Activated CD8-positive, alpha-beta memory T cell treated with anti-CD3 and anti-CD28 coated beads, Interleukin-2, amount 50 U/mL, for 1 hour (primary cell): ENCODE measurements around the gene PRICKLE2.

Experiments used
- DNase-seq: peaks from one replicate; pipeline ENCODE4 v3.0.0-alpha.2; 2020; ENCODE audit errors: extremely low read depth

The PRICKLE2 gene

DNA sequence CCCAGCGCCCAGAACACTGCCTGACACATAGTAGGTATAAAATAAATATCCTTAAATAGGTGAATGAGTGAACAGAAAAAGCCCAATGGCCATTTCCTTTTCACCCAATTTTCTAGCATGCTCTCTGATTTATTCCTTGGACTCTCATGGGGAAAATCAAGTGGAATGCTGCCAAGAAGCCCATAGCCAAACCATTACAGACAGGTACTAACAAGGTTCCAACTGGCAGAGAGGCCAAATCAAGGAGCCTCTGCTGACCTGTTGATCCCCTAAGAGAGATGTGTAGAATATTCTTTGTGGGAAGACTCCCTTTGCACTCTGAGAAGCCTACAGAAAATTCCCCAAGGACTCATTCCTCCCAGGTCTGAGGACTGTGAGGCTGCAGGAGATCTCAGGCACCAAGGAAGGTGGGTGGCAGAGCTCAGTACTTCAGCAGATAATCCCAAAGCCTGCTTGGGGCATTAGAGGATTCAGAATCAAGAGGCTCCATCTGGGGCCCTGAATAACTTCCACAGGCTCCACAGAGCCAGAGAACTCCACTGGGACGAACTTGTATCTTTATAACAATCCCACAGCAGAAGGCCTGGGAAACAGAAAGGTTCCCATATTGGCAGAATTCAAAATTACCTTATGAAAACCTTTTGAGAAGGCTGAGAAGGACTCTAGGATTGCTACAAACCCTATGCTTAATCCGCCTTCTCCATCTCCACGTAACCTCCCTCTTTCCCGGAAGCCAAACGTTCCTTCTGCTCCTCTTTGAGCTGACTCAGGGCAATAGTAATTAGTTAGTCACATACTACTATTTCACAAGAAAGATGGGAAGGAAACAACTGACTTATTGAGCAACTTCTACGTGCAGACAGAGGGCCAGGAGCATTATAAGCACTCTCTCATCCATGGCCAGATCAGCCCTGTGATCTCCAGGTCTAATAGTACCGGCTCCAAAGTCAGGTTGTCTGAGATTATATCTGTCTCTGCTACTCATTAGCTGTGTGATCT lies 34.5 kb downstream of the PRICKLE2 start:
- DNase-seq, result no peak

DNA sequence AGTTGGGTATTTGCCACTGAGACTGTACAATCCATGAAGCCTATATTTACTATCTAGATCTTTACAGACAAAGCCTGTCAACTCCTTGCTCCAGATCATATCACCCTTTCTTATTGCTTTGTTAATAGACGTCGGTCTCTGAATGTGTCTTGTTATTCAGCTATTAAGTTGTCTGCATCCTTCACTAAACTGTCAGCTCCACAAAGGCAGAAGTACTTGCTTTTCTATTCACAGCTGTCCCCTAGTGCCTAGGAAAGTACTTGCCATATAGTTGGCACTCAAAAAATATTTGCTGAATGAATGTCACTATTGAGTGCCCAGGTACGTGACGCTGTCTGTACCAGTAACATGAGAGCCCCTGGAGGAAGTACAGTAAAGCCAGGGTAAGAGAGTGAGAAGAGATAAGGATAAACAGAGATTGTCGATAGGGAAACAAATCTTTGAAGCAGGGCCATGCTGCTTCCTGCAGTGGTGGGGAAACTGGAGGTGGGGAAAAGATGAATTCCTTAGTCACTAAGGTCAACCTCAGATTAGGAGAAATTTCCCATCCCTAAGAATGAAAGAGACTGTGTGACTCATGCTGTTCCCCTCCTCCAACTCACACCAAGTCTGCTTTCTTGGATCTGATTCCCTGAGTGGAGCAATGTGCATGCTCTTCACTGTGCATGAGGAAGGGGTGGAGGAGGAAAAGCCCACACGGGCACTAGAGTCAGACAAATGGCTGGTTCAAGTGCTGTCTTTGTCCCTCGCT lies 36.3 kb downstream of the PRICKLE2 start:
- DNase-seq, result no peak

DNA sequence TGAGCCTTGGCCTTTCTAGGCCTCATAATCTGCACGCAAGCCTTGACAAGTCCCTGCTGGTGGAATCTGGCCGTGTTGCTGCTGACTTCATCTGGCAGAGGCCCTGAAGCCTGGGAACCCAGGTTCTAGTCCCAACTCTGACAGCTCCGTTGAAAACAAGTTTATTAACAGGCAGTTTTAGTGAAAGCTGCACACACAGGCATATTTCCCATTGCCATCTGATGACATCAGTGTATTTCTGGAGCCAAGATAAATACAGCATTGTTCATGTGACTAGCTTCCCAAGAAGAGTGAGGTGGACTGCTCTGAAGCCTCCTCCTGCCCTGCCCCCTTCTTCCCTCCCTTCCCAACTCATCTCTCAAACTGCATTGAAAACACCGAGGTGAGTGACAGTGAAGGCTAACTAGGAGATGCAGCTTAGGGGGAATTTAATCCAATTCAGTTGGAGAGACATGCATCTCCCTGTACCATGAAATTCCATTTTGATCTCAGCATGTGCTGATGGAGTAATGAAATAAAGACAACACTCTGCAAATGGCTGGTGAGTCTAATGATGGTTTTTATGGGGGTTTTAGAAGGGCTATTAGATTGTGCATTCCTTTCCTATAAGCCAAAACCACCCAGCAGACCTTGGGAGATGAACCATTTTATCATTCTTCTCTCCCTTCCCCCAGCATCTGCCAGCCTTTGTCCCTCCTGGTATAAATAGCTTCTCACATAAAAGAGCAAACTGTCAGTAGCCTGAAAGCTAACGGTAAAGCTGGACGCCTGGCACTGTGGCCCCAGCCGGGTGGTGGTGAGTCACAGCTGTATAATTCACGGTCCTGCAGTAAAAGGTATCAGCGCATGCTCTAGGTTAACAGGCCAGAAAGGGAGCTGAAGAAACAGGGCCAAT lies 38.0 kb downstream of the PRICKLE2 start:
- no peak for DNase-seq

DNA sequence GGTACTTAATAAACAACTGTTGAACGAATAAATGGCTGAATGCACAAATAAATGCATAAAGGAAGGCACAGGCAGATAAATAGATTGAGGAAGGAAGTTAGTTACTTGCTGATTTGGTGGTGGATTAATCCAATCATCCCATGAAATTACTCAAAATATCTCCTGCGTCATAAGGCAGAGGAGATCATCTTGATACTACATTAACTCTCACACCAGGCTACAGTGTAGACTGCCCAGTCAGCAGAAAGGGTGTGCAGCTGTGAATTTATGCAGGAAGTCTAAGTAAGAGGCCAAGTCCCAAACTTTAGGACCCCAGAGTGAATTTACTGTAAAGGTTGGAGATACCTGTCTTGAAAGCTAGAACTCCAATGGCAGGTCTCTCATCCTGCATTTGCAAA lies 38.6 kb downstream of the PRICKLE2 start:
- no peak for DNase-seq

DNA sequence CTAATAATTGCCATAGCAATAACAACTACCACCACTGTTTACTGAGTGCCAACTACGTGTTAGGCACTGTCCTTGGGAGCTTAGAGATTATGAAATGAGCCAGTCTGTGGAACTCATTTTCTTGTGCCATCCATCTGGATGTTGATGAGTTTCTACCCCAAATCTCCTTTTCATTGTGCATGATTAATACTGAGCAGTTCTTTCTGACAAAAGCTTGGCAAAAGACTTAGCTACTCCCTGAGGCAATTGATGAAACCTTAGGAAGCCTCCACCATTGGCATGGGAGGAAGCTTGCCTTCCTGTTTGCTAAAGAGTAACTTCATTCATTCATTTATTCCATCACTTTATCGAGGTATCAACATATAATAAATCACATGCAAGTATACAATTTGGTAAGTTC lies 39.8 kb downstream of the PRICKLE2 start:
- no peak for DNase-seq

DNA sequence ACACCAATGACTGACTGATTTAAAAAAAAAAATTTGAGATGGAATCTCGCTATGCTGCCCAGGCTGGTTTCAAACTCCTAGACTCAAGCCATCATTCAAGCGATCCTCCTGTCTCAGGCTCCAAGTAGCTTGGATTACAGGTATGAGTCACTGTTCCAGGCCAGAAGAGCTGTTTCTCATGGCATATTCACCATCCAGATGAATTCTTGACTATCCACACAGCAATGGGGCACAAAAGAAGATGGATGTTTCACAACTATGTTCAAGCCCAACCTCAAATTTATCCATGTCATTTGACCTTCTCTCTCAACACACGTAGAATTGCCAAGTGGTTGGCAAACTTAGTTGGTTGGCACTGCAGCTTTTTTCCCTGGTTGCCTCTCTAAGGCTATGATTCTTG lies 40.6 kb downstream of the PRICKLE2 start:
- no peak for DNase-seq

DNA sequence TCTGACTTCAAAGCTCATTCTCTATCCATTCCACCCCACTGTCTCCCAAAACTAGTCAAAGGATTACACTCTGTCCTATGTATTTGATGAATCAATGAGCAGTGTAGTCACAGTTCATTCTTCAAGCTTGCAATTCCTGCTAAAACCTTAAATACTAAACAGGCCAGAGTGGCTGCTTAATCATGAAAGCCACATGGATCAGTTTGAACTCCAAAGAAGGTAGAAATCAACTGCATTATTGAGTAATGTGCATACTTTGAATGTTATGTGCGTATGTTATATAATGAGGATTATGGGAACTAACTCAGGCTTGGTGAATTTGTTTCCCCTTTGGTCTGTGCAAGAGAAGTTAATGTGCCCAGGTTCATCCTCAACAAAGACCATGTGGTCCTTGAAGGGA lies 45.4 kb downstream of the PRICKLE2 start:
- DNase-seq, result no peak

DNA sequence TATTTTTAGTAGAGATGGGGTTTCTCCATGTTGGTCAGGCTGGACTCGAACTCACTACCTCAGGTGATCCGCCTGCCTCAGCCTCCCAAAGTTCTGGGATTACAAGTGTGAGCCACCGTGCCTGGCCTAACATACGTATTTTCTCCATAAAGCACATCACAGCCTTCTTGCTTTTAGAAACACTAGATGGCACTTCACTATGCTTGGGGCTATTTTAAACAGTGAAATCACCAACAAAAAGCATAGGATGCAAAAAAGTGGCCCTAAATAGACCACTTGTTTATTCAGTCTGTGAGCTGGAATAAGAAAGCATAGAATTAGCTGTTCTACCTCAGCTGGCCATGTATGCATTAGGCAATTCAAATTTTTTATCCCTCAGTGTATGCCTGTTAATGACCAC lies 46.0 kb downstream of the PRICKLE2 start:
- no peak for DNase-seq

DNA sequence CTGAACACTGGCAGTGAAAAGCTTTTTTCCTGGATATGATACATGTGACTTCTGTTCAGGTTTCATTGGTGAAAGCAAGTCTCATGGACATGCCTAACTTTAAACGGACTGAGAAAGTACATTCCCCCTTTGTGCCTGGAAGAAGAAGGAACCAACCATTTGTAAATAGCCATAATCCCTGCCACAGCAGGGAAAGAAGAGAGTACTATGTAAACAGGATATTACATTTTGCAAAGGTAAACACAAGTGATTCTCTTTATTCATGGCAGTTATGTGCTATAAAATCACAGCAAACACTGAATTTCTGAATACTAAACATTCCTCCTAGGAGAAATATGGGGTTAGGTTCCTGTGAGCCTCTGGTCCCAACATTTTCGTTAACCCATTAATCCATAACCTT lies 46.8 kb downstream of the PRICKLE2 start:
- no peak for DNase-seq

DNA sequence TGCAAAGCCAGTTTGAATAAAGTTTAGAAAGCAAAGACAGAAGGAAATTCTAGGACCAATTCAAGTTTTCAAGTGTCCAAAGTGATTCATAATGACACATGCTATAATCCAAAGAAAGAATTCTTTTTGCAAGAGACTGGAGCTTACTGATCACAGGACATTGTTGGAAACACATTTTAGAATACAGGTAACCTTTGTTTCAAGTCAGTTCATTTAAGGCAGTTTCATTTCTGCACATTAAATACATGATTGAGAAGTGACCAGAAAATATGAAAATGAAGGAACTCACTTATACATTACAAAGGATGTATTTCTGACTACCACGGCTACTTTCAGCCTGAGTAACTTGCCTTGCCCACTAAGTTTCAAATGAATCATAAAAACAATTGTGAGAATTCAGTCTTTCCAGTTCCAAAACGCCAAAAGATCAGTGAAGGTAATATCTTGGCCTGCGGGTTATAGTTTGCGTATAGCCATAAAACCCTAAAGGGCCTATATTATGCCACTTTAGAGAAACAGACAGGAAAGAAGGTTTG lies 48.7 kb downstream of the PRICKLE2 start:
- DNase-seq, result no peak

DNA sequence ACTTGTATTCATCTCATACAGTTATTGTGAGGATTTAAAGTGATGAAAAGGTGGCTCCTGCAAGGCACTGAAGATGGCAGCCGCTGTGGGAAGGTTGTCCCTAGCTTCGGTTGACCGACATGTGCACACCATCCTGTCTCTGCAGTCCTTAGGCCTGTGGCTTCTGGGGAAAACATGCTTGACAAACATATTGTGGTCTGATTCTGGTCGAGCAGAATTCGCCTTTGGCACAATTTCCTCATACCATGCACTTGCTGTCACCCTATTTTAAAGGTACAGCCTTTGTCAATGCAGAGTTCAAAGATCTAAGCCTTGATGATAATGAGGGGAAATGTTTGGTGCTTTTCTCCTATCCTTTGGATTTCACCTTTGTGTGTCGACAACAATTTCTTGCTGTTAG lies 50.9 kb downstream of the PRICKLE2 start:
- no peak for DNase-seq

DNA sequence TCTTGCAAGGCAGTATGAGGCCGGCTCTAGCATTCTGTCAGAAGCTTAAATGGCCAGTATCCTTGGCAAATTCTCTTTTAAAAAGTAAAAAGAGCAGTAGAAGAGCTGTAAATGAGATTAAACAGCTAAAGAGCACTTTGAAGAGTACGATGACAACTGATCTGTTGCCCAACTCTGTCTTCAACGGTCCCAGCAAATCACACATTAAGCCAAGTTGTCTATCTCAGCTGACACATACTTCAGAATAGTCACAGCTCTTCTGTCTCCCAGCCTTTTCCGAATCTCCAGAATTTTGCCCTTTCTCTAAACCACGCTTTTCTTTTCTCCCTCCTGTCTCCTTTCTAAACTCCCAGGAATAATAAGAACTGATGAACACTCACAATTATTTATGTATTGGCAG lies 51.7 kb downstream of the PRICKLE2 start:
- no peak for DNase-seq

DNA sequence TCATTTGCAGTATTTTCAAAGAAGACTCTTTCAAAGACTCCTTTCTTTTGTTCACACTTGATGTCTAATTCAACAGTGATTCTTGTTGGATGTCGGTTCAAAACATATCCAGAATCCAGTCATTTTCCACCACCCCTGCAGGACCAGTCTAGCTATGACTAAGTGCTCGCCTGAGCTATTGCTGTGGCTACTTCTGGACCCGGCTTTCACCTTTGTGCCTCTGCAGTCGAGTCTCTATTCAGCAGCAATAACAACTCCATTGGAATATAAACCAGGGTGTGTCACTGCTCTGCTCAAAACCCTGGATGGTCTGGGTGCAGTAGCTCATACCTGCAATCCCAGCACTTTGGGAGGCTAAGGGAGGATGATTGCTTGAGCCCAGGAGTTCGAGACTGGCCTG lies 55.0 kb downstream of the PRICKLE2 start:
- DNase-seq, result no peak

DNA sequence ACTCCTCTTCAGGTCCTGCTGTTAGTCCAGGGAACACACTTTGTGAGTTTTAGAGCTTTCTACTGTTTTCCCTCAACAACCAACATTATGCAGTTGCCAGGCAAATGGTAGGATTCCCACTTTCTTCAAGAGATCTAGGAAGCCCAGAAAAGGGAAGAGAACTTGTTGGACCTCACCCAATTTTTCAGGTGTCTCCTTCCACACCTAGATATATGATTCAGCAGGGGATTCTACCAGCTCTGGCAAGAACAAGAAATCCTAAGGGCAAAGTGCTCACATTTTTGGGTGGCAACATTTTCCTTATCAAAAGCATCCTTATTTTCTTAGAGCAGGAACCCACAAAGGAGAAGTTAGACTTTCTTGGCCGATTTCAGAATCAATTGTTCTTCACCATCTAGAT lies 57.4 kb downstream of the PRICKLE2 start:
- DNase-seq, result no peak

DNA sequence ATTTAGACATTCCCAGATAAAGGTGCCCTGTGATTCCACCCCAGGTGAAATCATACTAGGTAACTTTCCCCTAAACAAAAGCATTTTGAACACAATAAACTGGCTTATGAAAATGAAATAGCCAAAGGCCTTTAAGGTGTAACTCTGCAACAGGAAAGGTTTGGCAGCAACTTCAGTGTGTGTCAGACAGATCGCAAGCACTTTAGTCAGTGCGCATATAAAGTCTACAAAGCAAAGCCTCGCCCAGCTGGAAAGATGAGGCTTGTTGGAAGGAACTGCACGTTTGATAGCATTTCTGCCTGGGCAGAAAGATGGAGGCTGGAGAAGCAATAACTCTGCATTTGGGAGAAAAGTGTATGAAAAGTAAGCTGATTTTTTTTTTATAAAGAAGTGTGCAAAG lies 57.9 kb downstream of the PRICKLE2 start:
- no peak for DNase-seq

DNA sequence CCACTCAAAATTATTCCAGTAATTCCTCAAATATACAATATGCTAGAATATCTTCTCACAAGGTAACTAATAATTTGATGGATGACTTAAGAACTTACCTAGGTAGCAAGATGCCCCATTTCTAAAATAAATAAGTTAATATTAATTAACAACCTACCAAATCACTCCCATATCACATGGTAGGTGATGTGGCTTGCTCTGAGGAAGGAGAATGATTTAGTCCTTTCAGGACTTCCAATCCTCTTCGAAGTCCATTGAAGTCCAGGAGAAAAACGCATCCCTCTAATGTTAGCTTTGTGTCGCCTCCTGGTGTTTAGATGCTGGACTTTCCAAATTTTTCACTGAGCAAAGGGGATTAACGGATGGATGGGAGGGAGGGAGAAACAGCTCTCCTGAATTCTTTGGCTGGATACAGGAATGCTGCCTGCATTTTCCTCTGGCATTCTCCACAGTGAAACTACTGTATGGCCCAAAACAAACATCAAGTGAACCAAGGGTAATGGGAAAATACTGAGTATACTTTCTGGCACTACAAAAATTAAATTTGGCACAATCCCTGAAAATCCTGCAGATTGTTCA lies 58.6 kb downstream of the PRICKLE2 start:
- no peak for DNase-seq

DNA sequence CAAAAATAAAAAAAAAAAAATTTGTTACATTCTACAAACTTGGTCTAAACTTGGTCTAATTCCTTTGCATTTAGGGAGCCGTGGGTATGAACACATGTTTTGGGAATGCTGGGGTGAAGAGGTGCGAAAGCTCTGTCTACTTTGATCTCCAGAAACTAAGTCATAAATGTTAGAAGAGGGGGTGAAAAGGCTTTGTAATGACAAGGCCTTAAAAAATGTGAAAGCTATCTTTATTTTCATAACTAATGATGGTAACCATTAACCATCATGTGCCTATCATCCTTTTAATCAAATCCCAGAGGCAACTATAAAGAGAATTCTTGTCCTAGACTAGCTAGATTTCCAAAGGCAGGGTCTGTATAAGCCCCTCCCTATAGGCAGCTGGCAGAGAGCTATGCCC lies 60.9 kb downstream of the PRICKLE2 start:
- DNase-seq, result no peak

DNA sequence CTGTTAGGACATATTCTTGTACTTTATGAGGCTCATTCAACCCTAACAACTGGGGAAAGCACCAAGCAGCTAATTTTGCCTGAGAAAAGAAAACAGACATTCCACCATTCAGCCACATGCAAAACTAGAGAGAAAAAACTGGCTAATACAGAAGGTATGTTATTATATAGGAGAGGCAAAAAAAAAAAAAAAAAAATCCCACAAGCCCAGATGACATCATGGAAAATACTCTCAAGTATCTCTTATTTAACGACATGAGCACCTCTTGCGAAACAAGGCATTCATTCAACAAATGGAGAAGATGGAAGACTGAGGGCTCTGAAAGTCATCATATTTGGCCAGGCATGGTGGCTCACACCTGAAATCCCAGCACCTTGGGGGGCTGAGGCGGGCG lies 61.5 kb downstream of the PRICKLE2 start:
- DNase-seq, result no peak

DNA sequence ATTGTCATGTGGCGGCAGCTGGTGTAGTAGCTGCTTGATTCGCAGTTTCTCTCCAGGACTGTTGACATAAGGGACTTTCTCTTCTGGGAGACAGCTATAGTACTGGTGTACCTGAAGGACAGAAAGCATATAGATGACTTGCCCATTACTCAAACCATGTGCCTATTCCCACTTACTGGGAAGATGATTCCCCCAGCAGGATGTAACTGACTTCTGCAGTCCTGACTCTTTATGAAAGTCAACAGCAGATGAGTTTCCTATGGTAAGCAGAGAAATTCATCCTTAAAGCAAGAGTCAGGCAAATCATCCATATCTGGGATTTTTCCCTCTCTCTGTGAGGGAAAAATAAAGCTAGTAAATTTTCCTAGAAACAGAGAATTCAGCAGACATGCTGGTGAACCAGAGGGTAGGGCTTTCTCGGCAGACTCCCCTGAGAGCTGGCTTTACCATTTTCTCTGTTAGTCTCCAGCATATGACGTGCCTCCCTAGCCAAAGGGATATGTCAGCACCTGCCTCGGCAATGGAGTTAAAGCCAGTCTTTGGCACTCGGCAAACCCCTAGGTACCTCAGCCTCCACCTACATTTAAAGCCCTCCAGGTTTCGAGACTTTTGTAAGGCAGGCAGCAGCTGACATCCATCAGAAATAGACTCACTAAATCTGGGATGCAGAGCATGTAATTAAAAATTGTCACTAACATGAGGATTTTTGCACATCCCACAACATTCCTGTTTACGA lies 62.1 kb downstream of the PRICKLE2 start:
- DNase-seq, result no peak

DNA sequence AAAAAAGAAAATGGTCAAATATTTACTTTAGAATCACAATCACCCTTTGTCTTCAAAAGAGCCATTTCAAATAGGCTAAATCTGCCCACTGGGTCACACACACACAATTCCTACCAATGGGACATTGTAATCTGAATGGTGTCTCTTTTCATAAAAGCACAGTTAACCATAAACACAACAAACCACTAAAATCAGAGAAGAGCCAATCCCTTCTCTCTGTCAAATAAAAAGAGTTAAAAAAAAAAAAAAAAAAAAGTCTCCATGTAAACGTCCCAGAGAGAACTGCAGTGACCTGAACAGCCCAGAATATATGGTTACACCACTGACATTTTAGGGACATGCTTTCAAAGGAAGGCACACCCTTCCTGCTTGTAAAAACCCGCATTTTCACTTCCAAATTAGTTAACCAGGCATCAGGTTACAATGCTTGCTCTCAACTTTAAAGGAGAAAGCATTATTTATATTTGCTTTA lies 63.7 kb downstream of the PRICKLE2 start:
- no peak for DNase-seq
